Transverse colon (tissue), 4 donors: ENCODE data around the gene SREBF1. TPM values are rescaled to one million over a fixed set of nuclear protein-coding genes. Genes with fewer than 3 reads are reported as not detected.

Experiments used
- DNase-seq: peaks from one replicate; pipeline ENCODE4 v3.0.0-alpha.2; 2019
- H3K27ac ChIP-seq, 4 donors: fragments of 200-600 bp; sonication (generic); 2 replicates each; pipeline ENCODE4 v1.5.1; 2016 to 2018; ENCODE audit warnings: inconsistent platforms in 4 of 4
- H3K27me3 ChIP-seq: fragments of 200-600 bp; sonication (generic); 2 replicates; pipeline ENCODE4 v1.5.1; 2017; ENCODE audit warnings: inconsistent platforms
- H3K36me3 ChIP-seq, 4 donors: fragments of 200-600 bp; sonication (generic); 2 replicates each; pipeline ENCODE4 v1.5.1; 2017 to 2019; ENCODE audit warnings: inconsistent platforms in 4 of 4
- H3K4me1 ChIP-seq, 4 donors: fragments of 200-600 bp; sonication (generic); 2 replicates each; pipeline ENCODE4 v1.5.1; 2017 to 2020; ENCODE audit warnings: inconsistent platforms in 4 of 4
- H3K4me3 ChIP-seq, 4 donors: fragments of 200-600 bp; sonication (generic); 1 replicate in 1 of 4; 2 replicates in 3 of 4; pipeline versions ENCODE4 v1.5.1 to v1.6.1; 2017 to 2019; ENCODE audit warnings: inconsistent platforms in 4 of 4
- H3K9me3 ChIP-seq, 2 donors: fragments of 200-600 bp; sonication (generic); 2 replicates each; pipeline ENCODE4 v1.5.1; 2017 to 2019; ENCODE audit warnings: inconsistent platforms in 2 of 2
- EP300 ChIP-seq: sonication (generic); formaldehyde crosslinking; IDR thresholded peaks from one replicate; pipeline ENCODE4 v1.6.1; 2017; ENCODE audit warnings: antibody characterized with exemption, low read depth
- POLR2A ChIP-seq: fragments of 450-650 bp; IDR thresholded peaks from one replicate; pipeline ENCODE4 v1.6.1; 2016; ENCODE audit warnings: antibody characterized with exemption, mild to moderate bottlenecking, moderate library complexity
- POLR2AphosphoS5 ChIP-seq, 3 donors: sonication (generic); formaldehyde crosslinking; IDR thresholded peaks; one replicate each; pipeline ENCODE4 v1.6.1; 2016; ENCODE audit warnings: antibody characterized with exemption in 3 of 3
- WGBS, 2 donors: methylation state at CpG; one replicate each; pipeline ENCODE4 v1.1.5; 2018; ENCODE audit warnings: low coverage in 1 of 2; 5-methylcytosine and 5-hydroxymethylcytosine counted together
- in situ Hi-C, 4 donors: fragments of 200-750 bp; cut with MboI; loops; one replicate each; pipeline versions ENCODE4 v1.15.0 to v1.15.1; 2017; ENCODE audit warnings: low sequenced_read_pairs in 3 of 4, low pct_ligation_motif_present in 1 of 4, low pct_unique_long_range_greater_than_20kb in 1 of 4
- intact Hi-C: fragments of 100-400 bp; cut with DNase I; formaldehyde crosslinking; loops from one replicate; pipeline ENCODE4 v1.15.1; 2023; ENCODE audit warnings: low total_unique reads
- total RNA-seq, 4 donors: library from RNA; depleted of rRNA; stranded (reverse); fragments of >200 nt; gene quantifications; one replicate each; pipeline ENCODE4 v1.1.0, GENCODE V29; 2016
- TF ChIP-seq, protein P1 (sequence below), 5 experiments: fragments of 200-600 bp in 3 of 5; fragments of 450-650 bp in 2 of 5; sonication (generic) in 3 of 5; IDR thresholded peaks; 1 replicate in 2 of 5; 2 replicates in 3 of 5; pipeline ENCODE4 v1.5.1; 2016 to 2017; ENCODE audit warnings: antibody characterized with exemption in 5 of 5, inconsistent platforms in 3 of 5, mild to moderate bottlenecking in 2 of 5, moderate library complexity in 1 of 5

Gene SREBF1
- total RNA-seq, 4 donors from 2014 or later = 45.7 to 206 (median 148) TPM

GRCh38 chr17:17798010-17798556 is 38.7 kb downstream of the SREBF1 start:
- Histone ChIP-seq H3K4me3 (no peak overlapping the region), H3K9me3 (no peaks in the 10 kb centered on the region), H3K27me3 (no peaks in the 10 kb centered on the region), H3K27ac (no peak overlapping the region), H3K4me1 (peaks cover 1 to 4% (median 3%) of the 10 kb centered on the region in 4 donors), H3K36me3 (no peaks in the 10 kb centered on the region)
- intact Hi-C loops (no loop called here), in situ Hi-C loops (loop anchor here in 2 of 4 donors (25.0 kb wide), 1 partner anchor 111 kb away; the partner anchor contains the start of gene RAI1 (in 2 of the 2))
- WGBS, 2 donors = 92% methylated on average over 25 of the region's 25 CpGs; no CpG with 5 or more reads in 1 of the 2 donors
- no peak for DNase-seq
- TF ChIP-seq EP300 = no peak
- TF ChIP-seq, protein P1, sequence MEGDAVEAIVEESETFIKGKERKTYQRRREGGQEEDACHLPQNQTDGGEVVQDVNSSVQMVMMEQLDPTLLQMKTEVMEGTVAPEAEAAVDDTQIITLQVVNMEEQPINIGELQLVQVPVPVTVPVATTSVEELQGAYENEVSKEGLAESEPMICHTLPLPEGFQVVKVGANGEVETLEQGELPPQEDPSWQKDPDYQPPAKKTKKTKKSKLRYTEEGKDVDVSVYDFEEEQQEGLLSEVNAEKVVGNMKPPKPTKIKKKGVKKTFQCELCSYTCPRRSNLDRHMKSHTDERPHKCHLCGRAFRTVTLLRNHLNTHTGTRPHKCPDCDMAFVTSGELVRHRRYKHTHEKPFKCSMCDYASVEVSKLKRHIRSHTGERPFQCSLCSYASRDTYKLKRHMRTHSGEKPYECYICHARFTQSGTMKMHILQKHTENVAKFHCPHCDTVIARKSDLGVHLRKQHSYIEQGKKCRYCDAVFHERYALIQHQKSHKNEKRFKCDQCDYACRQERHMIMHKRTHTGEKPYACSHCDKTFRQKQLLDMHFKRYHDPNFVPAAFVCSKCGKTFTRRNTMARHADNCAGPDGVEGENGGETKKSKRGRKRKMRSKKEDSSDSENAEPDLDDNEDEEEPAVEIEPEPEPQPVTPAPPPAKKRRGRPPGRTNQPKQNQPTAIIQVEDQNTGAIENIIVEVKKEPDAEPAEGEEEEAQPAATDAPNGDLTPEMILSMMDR (IDR thresholded peaks at IDR 0.05) = no peak
- no peak for TF ChIP-seq POLR2AphosphoS5 (IDR thresholded peaks at IDR 0.05)
- no peak for TF ChIP-seq POLR2A

DNA sequence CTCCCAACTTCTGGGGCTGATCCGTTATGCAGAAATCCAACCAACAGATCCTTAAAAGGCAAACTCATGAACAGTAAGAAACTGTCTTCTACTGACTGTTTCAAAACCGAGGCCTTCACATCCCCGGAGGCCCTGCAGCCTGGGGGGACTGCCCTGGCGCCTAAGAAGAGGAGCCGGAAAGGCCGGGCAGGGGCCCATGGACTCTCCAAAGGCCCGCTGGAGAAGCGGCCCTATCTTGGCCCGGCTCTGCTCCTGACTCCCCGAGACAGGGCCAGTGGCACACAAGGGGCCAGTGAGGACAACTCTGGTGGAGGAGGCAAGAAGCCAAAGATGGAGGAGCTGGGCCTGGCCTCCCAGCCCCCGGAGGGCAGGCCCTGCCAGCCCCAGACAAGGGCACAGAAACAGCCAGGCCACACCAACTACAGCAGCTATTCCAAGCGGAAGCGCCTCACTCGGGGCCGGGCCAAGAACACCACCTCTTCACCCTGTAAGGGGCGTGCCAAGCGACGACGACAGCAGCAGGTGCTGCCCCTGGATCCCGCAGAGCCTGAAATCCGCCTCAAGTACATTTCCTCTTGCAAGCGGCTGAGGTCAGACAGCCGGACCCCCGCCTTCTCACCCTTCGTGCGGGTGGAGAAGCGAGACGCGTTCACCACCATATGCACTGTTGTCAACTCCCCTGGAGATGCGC is 39.5 kb downstream of the SREBF1 start:
- no peak for DNase-seq
- WGBS, 2 donors = 95% methylated on average over 30 of the region's 30 CpGs; no CpG with 5 or more reads in 1 of the 2 donors
- peaks cover 8 to 13% (median 12%) of the 10 kb centered on the region in 4 donors for H3K4me1 ChIP-seq
- H3K4me3 ChIP-seq = no peak overlapping the region
- no peaks in the 10 kb centered on the region for H3K9me3 ChIP-seq
- intact Hi-C loops (no loop called here), in situ Hi-C loops (loop anchor here in 2 of 4 donors (25.0 kb wide), 1 partner anchor 110 kb away; the partner anchor contains the start of gene RAI1 (in 2 of the 2))
- H3K27ac ChIP-seq = no peak overlapping the region
- no peaks in the 10 kb centered on the region for H3K36me3 ChIP-seq
- no peaks in the 10 kb centered on the region for H3K27me3 ChIP-seq
- TF ChIP-seq POLR2AphosphoS5 (IDR thresholded peaks at IDR 0.05) (no peak), EP300 (no peak), POLR2A (no peak)
- TF ChIP-seq, protein P1 (IDR thresholded peaks at IDR 0.05) = no peak

- no peaks in the 10 kb centered on the region for H3K36me3 ChIP-seq
Measured at GRCh38 chr17:17796787-17797061, 40.1 kb downstream of the SREBF1 start.

More at GRCh38 chr17:17796787-17797061, 40.1 kb downstream of the SREBF1 start:
- no peaks in the 10 kb centered on the region for H3K27me3 ChIP-seq
- no peaks in the 10 kb centered on the region for H3K9me3 ChIP-seq
- no peak overlapping the region for H3K4me3 ChIP-seq
- peaks cover 13 to 18% (median 15%) of the 10 kb centered on the region in 4 donors for H3K4me1 ChIP-seq
- intact Hi-C loops = no loop called here
- DNase-seq = no peak
- in situ Hi-C loops = loop anchor here in 2 of 4 donors (25.0 kb wide), 1 partner anchor 109 kb away; the partner anchor contains the start of gene RAI1 (in 2 of the 2)
- 98% methylated on average over 13 of the region's 13 CpGs; no CpG with 5 or more reads in 1 of the 2 donors for WGBS, 2 donors
- H3K27ac ChIP-seq = no peak overlapping the region
- TF ChIP-seq POLR2AphosphoS5 (IDR thresholded peaks at IDR 0.05) (no peak), POLR2A (no peak), EP300 (no peak)
- TF ChIP-seq, protein P1 (IDR thresholded peaks at IDR 0.05) = no peak
